Peyer's patch (tissue), 4 donors: ENCODE measurements around the gene EEF2KMT.

ENCODE experiments used
- POLR2A ChIP-seq, 2 donors: fragments of 450-650 bp; IDR thresholded peaks; one replicate each; pipeline ENCODE4 v1.5.1; 2017; ENCODE audit warnings: antibody characterized with exemption in 2 of 2, mild to moderate bottlenecking in 2 of 2, moderate library complexity in 2 of 2
- TF ChIP-seq, protein P1 (sequence below), 6 experiments: fragments of 450-650 bp in 4 of 6; fragments of 200-600 bp in 2 of 6; sonication (generic) in 1 of 6; IDR thresholded peaks; one replicate each; pipeline ENCODE4 v1.5.1; 2017 to 2019; ENCODE audit warnings: antibody characterized with exemption in 6 of 6, mild to moderate bottlenecking in 3 of 6, moderate library complexity in 1 of 6

DNA sequence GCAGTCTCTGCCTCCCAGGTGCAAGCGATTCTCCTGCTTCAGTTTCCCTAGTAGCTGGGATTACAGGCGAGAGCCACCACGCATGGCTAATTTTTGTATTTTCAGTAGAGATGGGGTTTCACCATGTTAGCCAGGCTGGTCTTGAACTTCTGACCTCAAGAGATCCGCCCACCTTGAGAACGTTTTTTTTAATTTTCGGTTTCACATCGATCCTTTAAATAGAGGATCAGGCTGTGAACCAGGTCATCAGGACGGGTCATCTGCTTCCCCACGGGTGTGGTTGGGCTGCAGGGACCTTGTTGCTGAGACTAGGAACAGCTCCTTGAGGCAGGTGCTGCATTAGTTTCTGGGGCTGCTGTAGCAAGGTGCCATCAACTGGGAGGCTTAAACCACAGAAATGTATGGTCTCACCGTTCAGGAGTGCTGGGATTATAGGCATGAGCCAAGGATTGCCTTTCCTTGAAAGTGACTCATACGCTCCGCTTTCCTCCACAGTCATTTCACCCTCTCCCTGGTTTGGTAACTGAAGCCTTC is 55.9 kb downstream of the EEF2KMT start:
- no peak for TF ChIP-seq POLR2A (IDR thresholded peaks at IDR 0.05)
- TF ChIP-seq, protein P1, sequence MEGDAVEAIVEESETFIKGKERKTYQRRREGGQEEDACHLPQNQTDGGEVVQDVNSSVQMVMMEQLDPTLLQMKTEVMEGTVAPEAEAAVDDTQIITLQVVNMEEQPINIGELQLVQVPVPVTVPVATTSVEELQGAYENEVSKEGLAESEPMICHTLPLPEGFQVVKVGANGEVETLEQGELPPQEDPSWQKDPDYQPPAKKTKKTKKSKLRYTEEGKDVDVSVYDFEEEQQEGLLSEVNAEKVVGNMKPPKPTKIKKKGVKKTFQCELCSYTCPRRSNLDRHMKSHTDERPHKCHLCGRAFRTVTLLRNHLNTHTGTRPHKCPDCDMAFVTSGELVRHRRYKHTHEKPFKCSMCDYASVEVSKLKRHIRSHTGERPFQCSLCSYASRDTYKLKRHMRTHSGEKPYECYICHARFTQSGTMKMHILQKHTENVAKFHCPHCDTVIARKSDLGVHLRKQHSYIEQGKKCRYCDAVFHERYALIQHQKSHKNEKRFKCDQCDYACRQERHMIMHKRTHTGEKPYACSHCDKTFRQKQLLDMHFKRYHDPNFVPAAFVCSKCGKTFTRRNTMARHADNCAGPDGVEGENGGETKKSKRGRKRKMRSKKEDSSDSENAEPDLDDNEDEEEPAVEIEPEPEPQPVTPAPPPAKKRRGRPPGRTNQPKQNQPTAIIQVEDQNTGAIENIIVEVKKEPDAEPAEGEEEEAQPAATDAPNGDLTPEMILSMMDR (IDR thresholded peaks at IDR 0.05): no peak
